Liver (tissue), 3 donors: ENCODE results near the gene TRAK2.

Experiments used
- ATF3 ChIP-seq: IDR thresholded peaks from 2 replicates; pipeline ENCODE4 v1.6.1; 2016; ENCODE audit warnings: antibody characterized with exemption
- CTCF ChIP-seq: fragments of 150-350 bp; IDR thresholded peaks from 2 replicates; pipeline ENCODE4 v1.5.1; 2017; ENCODE audit warnings: improper control_type of control experiment, low read depth, low read length; ENCODE audit not compliant: missing input control
- GABPA ChIP-seq, 2 donors: IDR thresholded peaks in 1 of 2; conservative IDR thresholded peaks in 1 of 2; 2 replicates each; pipeline ENCODE4 v1.6.1; 2016; ENCODE audit warnings: antibody characterized with exemption in 2 of 2, mild to moderate bottlenecking in 1 of 2, moderate library complexity in 1 of 2
- RAD21 ChIP-seq, 2 donors: IDR thresholded peaks; 2 replicates each; pipeline ENCODE4 v1.6.1; 2016; ENCODE audit warnings: antibody characterized with exemption in 2 of 2, mild to moderate bottlenecking in 2 of 2
- SP1 ChIP-seq: IDR thresholded peaks from 2 replicates; pipeline ENCODE4 v1.6.1; 2018; ENCODE audit warnings: antibody characterized with exemption, mild to moderate bottlenecking
- TAF1 ChIP-seq: conservative IDR thresholded peaks from 2 replicates; pipeline ENCODE4 v1.6.1; 2016; ENCODE audit warnings: antibody characterized with exemption, mild to moderate bottlenecking
- TF ChIP-seq, protein P1 (sequence below): IDR thresholded peaks from 2 replicates; pipeline ENCODE4 v1.6.1; 2016; ENCODE audit warnings: antibody characterized with exemption, mild to moderate bottlenecking
- donor health status: healthy.
- donor health status: healthy.

DNA sequence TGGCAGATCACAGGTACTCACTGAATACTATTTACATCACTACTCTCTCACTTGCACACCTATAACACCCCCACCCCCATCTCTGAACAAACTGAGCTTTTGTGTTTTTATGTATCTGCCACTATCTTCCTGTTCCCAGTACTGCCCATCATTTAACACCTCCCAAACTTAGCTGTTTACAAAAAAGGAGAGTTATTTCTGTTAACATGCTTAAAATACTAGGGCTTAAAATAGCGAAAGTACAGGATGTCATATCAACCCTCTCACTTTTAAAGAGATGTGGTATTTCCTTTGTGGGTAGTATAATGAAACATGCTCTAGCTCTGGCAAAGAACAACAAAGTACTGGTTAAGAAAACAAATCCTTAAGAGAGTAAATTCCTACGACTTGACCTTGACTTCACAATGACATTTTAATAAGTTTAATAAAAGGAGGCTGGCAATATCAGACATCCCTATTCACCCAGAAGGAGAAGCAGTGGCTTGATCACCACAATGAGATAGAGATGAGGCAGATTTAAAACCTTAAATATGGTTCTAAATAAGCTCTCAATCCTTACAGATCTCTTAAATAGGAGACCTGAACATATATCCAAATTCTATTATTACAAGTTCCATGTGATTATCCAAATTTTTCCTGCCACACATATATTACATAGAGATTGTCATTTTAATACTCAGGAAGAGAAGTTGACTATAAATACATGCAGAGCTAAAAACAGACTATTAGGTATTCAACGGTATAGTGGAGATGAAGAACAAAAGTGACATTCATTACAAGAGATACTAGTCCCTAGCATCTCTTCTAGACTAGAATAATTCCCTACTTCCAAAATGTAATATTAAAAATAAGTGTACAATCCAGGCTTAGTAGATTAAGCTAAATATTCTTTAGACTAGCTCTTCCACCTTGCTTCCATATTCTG, 36.9 kb downstream of the TRAK2 start:
- no peak for TF ChIP-seq CTCF
- no peak for TF ChIP-seq ATF3
- no peak for TF ChIP-seq RAD21 (IDR thresholded peaks at IDR 0.05)
- no peak for TF ChIP-seq SP1
- TF ChIP-seq GABPA (IDR thresholded peaks at IDR 0.05 in 1 of 2, conservative IDR thresholded peaks at IDR 0.05 in 1 of 2) = no peak
- no peak for TF ChIP-seq TAF1
- TF ChIP-seq, protein P1, sequence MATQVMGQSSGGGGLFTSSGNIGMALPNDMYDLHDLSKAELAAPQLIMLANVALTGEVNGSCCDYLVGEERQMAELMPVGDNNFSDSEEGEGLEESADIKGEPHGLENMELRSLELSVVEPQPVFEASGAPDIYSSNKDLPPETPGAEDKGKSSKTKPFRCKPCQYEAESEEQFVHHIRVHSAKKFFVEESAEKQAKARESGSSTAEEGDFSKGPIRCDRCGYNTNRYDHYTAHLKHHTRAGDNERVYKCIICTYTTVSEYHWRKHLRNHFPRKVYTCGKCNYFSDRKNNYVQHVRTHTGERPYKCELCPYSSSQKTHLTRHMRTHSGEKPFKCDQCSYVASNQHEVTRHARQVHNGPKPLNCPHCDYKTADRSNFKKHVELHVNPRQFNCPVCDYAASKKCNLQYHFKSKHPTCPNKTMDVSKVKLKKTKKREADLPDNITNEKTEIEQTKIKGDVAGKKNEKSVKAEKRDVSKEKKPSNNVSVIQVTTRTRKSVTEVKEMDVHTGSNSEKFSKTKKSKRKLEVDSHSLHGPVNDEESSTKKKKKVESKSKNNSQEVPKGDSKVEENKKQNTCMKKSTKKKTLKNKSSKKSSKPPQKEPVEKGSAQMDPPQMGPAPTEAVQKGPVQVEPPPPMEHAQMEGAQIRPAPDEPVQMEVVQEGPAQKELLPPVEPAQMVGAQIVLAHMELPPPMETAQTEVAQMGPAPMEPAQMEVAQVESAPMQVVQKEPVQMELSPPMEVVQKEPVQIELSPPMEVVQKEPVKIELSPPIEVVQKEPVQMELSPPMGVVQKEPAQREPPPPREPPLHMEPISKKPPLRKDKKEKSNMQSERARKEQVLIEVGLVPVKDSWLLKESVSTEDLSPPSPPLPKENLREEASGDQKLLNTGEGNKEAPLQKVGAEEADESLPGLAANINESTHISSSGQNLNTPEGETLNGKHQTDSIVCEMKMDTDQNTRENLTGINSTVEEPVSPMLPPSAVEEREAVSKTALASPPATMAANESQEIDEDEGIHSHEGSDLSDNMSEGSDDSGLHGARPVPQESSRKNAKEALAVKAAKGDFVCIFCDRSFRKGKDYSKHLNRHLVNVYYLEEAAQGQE = no peak
